Immature natural killer cell (primary cell): Measurements from ENCODE around the gene MEGF8. TPM values are rescaled to one million over a fixed set of nuclear protein-coding genes. Genes with fewer than 3 reads are reported as not detected.
A peak's percentile ranks its signal among the peaks of the same experiment; 100 is the strongest.

Experiments
- DNase-seq, 3 donors: peaks; one replicate each; pipeline ENCODE4 v3.0.0; 2022; ENCODE audit warnings: mixed read lengths in 1 of 3
- H3K27ac Mint-ChIP-seq, 6 donors: one replicate each; pipeline ENCODE4 v1.8.0; 2020; ENCODE audit warnings: mixed read lengths in 6 of 6, mild to moderate bottlenecking in 5 of 6, inconsistent platforms in 4 of 6, moderate library complexity in 3 of 6
- H3K27me3 Mint-ChIP-seq, 3 donors: one replicate each; pipeline ENCODE4 v1.8.0; 2020 to 2021; ENCODE audit warnings: low read depth in 3 of 3, mild to moderate bottlenecking in 3 of 3, mixed read lengths in 3 of 3, moderate library complexity in 3 of 3, inconsistent platforms in 1 of 3
- H3K36me3 Mint-ChIP-seq, 3 donors: one replicate each; pipeline ENCODE4 v1.8.0; 2020; ENCODE audit warnings: mixed read lengths in 3 of 3, inconsistent platforms in 2 of 3, mild to moderate bottlenecking in 2 of 3
- H3K4me1 Mint-ChIP-seq, 2 donors: one replicate each; pipeline ENCODE4 v1.8.0; 2020; ENCODE audit warnings: inconsistent platforms in 2 of 2, mild to moderate bottlenecking in 2 of 2, mixed read lengths in 2 of 2, moderate library complexity in 1 of 2
- H3K4me3 Mint-ChIP-seq, 5 donors: one replicate each; pipeline ENCODE4 v1.8.0; 2020; ENCODE audit warnings: mild to moderate bottlenecking in 5 of 5, mixed read lengths in 5 of 5, inconsistent platforms in 3 of 5, moderate library complexity in 3 of 5
- H3K9me3 Mint-ChIP-seq, 6 donors: one replicate each; pipeline ENCODE4 v1.8.0; 2020; ENCODE audit warnings: mild to moderate bottlenecking in 6 of 6, mixed read lengths in 6 of 6, inconsistent platforms in 4 of 6, moderate library complexity in 3 of 6
- polyA plus RNA-seq, 3 donors: library from polyadenylated mRNA; unstranded; fragments of 300-500 nt; fragmentation: Illumina TruSeq; gene quantifications; one replicate each; pipeline ENCODE4 v1.2.3, GENCODE V29; 2021

The MEGF8 gene
- polyA plus RNA-seq, 3 donors from 2014 or later = 0.12 to 0.56 TPM; not detected in 1

DNA sequence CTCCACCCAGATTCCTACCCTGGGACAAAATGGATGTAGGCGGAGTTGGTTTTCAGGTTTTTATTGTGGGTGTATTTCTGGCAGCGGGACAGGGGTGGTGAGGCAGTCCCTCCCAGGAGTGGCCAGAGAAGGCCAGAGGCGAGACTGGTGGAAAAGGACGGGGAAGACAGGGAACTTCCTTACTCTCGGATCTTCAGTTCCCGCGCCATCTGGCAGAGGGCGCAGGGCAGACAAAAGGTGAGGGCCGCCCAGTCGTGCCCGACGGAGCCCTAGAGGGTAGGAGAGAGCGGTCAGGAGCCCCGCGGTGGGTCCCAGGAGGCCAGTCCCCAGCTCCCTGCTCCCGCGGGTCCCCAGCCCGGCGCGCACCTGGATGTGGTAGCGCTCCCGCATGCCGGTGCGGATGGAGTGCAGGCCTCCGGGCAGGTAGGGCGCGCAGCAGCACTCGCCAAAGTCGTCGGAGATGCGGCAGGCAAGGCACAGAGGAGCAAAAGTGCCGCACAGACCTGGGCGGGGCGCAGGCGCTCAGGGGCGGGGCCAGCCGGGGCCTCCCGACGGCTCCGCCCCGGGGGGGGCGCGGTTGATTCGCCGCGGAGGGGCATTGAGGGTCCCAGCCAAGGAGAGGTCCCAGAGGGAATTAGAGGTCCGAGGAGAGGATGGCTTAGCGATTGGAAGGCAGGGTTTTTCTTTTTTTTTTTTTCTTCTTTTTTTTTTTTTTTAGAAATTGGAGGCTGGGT is 61.7 kb downstream of the MEGF8 start:
- Mint-ChIP-seq H3K4me1 (peaks cover 5 to 7% of the 10 kb centered on the region in 2 donors), H3K27me3 (peaks cover 6 to 23% (median 6%) of the 10 kb centered on the region in 3 donors), H3K9me3 (no peaks in the 10 kb centered on the region), H3K4me3 (peak overlapping the region; percentile 41 to 89 (median 76)), H3K36me3 (peaks cover 0 to 4% (median 0%) of the 10 kb centered on the region in 3 donors), H3K27ac (peak overlapping the region in 2 of 6 donors; percentile 53 to 54)
- DNase-seq = peak; percentile 55 to 61 (median 58)

DNA sequence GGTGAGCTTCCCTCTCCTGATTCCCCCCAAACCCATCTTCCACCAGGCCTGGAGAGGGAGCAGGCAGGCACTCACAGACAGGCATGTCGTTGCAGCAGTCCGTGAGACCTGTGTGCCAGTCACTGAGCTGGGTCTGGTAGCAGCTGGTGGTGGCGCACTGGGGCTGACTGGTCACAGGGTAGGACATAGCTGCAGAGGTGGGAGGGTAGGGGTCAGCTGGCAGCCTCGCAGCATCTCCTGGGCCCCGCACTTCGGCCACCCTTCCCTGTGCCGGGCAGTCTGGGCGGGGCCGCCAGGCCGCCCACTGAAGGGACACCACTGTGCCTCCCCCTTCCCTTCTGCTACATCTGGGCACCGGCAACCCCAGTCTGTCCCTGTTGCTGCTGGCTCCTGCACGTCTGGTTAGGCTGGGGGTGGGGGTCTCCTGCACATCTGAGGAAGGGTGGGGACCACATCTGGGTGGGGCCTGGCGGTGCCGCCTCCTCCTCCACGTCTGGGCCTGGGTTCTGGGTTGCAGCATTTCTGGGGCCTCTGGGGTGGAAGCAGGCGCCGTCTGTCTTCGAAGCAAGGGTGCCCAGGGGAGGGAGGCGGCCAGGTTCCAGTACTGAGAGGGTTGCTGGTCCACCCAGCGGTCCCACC is 63.5 kb downstream of the MEGF8 start:
- no peak overlapping the region for H3K27ac Mint-ChIP-seq
- H3K36me3 Mint-ChIP-seq = peaks cover 0 to 4% (median 0%) of the 10 kb centered on the region in 3 donors
- no peaks in the 10 kb centered on the region for H3K9me3 Mint-ChIP-seq
- peaks cover 5 to 7% of the 10 kb centered on the region in 2 donors for H3K4me1 Mint-ChIP-seq
- no peak overlapping the region for H3K4me3 Mint-ChIP-seq
- DNase-seq = no peak
- H3K27me3 Mint-ChIP-seq = peaks cover 6 to 12% (median 6%) of the 10 kb centered on the region in 3 donors

DNA sequence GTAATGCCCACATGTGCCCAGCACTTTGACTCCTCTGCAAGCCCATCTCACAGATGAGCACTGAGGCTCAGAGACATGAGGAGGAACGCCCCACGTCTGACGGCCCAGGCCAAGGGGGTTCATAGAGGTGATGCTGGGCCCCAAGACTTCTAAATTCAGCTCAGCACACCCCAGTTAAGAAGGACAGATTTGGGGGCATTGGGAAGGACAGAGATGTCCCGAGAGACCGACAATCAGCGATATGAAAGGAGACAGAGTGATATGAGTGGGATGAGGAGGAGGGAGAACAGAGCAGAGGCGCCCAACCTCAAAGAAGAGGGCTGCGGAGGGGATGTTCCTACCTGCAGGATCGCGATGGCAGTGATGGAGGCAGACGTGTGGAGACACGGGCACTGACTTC is 64.5 kb downstream of the MEGF8 start, which contains the start of gene CNFN:
TSS of gene CNFN (minus strand) at position 399 of the 400 bp plus-strand sequence. CDS start 1,260 bp downstream, outside the sequence.
- Mint-ChIP-seq H3K4me3 (peak within 1 kb of the TSS in 1 of 5 donors; percentile 9), H3K9me3 (no peaks in the 10 kb centered on the region), H3K4me1 (peaks cover 5 to 7% of the 10 kb centered on the region in 2 donors), H3K27me3 (peaks cover 6 to 12% (median 6%) of the 10 kb centered on the region in 3 donors), H3K36me3 (peaks cover 0 to 4% (median 0%) of the 10 kb centered on the region in 3 donors), H3K27ac (no peak within 1 kb of the TSS)
- no peak for DNase-seq

DNA sequence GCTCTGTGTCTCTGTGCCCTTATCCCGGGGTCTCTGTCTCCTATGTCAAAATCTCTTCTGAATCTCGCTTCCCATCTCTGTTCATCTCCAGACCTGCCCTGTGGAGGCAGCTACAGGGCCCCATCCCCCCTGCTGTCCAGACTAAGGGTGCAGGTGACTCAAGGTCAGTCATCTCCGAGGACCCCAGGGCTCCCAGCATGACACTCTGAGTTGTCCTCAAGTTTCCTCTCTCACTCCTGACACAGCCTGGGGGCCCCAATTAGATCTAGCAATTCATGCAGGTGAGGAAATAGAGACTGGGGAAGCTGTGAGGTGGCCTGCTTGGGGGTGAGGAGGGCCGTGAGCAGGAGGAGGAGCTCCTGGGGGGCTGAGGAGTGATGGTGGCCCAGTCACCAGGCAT is 66.7 kb downstream of the MEGF8 start:
- Mint-ChIP-seq H3K36me3 (peaks cover 0 to 4% (median 0%) of the 10 kb centered on the region in 3 donors), H3K4me3 (no peak overlapping the region), H3K27me3 (peaks cover 6 to 9% (median 7%) of the 10 kb centered on the region in 3 donors), H3K27ac (no peak overlapping the region), H3K9me3 (no peaks in the 10 kb centered on the region), H3K4me1 (peaks cover 9 to 13% of the 10 kb centered on the region in 2 donors)
- DNase-seq = no peak

DNA sequence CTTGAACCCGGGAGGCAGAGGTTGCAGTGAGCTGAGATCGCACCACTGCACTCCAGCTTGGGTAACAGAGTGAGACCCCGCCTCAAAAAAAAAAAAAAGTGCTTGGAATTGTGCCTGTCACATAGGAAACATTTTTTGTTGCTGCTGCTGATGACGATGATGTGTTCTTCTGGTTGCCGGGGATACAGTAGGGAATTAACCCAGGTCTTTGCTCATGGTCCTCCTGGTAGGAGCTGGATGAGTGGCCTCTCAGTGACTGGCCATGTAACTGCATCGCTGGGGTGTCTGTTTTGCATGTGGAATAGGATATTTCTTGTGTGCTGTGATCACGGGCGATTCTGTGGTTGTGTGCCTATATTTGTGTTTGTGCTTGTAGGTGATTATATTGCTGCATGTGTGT is 69.3 kb downstream of the MEGF8 start:
- no peak overlapping the region for H3K27ac Mint-ChIP-seq

DNA sequence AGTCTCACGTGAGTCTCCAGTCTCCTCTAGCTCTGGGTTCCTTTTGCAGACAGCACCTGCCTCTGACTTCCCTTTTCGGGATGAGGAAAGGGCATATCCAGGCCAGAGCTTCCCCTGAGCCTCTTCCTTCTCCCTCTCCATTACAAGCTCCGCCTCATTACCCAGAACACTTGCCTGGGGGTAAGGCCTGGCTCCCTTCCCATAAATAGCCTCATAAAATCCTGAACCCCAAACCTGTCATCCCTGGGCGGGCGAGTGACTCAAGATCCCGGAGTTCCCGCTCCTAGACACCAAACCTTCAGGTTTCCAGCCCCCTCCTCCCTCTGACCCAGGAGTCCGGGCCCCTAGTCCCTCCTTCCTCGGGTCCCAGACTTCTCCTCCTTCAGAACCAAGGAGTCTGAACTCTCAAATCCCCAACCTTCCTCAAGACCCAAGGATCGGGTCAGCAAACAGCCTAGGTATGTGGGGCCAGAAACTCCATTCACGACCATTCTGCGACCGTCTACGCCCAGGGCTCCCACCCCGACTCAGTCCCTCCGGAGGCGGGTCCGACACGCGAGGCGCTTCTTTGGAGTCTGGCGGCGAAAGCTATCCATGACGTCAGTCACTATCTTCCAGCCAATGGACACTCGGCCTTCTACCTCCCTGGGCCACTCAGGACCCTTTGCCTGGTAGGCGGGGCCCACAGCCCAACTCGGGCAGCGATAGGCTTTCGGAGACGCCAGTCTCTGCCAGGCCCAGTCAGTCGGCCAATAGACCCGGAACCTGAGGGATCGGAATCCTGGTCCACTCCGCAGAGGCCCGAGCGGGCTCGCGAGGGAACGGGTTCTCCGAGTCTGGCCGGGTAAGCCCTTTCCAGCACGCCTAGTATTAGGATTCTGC is 71.2 kb downstream of the MEGF8 start:
- H3K36me3 Mint-ChIP-seq = peaks cover 0 to 4% (median 0%) of the 10 kb centered on the region in 3 donors
- no peaks in the 10 kb centered on the region for H3K9me3 Mint-ChIP-seq
- peaks cover 36 to 38% of the 10 kb centered on the region in 2 donors for H3K4me1 Mint-ChIP-seq
- peak overlapping the region; percentile 84 to 94 (median 93) for H3K4me3 Mint-ChIP-seq
- peaks cover 0 to 12% (median 5%) of the 10 kb centered on the region in 3 donors for H3K27me3 Mint-ChIP-seq
- peak overlapping the region; percentile 84 to 97 (median 93) for H3K27ac Mint-ChIP-seq
- peak; percentile 97 to 98 (median 98) for DNase-seq

More for the DNA sequence above, 69.3 kb downstream of the MEGF8 start:
- H3K4me3 Mint-ChIP-seq = no peak overlapping the region
- H3K9me3 Mint-ChIP-seq = no peaks in the 10 kb centered on the region
- H3K36me3 Mint-ChIP-seq = peaks cover 0 to 4% (median 0%) of the 10 kb centered on the region in 3 donors
- peaks cover 4 to 14% (median 7%) of the 10 kb centered on the region in 3 donors for H3K27me3 Mint-ChIP-seq
- peaks cover 27 to 29% of the 10 kb centered on the region in 2 donors for H3K4me1 Mint-ChIP-seq
- no peak for DNase-seq

DNA sequence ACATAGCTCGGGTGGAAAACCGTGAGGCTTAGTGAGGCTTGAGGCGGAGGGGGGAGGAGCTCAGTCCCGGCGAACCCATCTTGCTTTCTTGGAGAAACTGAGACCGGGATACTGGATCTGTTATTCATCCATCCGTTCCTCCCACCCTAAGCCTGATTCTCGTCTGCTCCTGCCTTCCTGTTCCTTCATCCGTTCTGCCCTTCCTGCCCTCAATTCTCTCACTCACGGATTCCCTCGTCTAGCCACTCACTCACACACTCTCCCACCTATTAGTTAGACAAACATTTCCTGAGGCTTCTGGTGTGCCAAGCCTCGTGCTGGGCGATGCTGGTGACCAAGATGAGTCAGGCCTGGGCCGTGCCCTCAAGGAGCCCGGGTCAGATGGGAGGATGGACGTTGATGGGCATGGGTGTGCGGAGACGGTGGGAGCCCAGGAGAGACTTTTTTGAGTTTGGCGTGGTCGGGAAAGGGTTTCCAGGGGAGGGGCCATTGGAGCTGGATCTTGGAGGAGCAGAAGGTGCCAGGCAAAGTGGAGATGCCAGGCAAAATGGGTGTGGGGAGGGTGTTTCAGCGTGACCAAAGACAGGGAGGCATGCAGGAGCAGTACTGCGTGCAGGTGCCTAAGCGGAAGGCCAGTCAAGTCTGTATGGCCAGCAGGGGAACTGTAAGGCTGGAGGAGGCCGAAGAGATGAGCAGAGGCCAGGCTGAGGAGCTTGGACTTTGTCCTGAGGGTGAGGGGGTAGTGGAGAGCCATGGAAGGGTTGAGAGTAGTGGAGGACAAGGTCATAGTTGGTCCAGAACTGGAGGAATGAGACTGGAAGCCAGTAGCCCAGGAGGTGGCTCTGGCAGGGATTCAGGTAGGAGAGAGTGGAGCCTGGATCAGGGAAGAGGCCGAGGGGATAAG is 72.1 kb downstream of the MEGF8 start:
- peak overlapping the region; percentile 84 to 97 (median 93) for H3K27ac Mint-ChIP-seq
- H3K9me3 Mint-ChIP-seq = no peaks in the 10 kb centered on the region
- peak overlapping the region; percentile 84 to 94 (median 93) for H3K4me3 Mint-ChIP-seq
- peaks cover 36 to 42% of the 10 kb centered on the region in 2 donors for H3K4me1 Mint-ChIP-seq
- no peak for DNase-seq
- H3K27me3 Mint-ChIP-seq = peaks cover 0 to 14% (median 5%) of the 10 kb centered on the region in 3 donors
- H3K36me3 Mint-ChIP-seq = no peaks in the 10 kb centered on the region

DNA sequence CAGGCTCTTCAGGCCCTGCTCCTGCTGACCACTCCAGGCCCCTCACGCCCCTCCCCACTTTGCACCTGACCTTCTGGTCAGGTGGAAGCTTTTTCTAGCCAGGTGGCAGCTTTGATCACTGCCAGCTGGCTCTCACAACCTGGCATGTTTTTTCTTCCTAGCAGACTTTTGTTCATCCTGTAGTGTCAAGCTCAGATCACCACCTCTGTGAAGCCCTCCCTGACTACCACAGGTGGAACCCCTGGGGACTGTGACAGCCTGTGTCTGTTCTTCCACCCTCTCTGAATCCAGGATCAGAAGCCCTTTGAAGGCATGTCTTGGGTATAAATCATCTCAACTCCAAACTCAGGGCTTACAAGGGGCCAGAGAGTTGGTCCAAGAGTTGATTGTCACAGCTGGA is 75.0 kb downstream of the MEGF8 start:
- Mint-ChIP-seq H3K9me3 (no peaks in the 10 kb centered on the region), H3K4me1 (peaks cover 36 to 43% of the 10 kb centered on the region in 2 donors), H3K36me3 (no peaks in the 10 kb centered on the region), H3K4me3 (peak overlapping the region in 4 of 5 donors; percentile 17 to 84 (median 50)), H3K27me3 (peaks cover 0 to 14% (median 5%) of the 10 kb centered on the region in 3 donors), H3K27ac (peak overlapping the region in 5 of 6 donors; percentile 59 to 85 (median 76))
- DNase-seq = no peak

DNA sequence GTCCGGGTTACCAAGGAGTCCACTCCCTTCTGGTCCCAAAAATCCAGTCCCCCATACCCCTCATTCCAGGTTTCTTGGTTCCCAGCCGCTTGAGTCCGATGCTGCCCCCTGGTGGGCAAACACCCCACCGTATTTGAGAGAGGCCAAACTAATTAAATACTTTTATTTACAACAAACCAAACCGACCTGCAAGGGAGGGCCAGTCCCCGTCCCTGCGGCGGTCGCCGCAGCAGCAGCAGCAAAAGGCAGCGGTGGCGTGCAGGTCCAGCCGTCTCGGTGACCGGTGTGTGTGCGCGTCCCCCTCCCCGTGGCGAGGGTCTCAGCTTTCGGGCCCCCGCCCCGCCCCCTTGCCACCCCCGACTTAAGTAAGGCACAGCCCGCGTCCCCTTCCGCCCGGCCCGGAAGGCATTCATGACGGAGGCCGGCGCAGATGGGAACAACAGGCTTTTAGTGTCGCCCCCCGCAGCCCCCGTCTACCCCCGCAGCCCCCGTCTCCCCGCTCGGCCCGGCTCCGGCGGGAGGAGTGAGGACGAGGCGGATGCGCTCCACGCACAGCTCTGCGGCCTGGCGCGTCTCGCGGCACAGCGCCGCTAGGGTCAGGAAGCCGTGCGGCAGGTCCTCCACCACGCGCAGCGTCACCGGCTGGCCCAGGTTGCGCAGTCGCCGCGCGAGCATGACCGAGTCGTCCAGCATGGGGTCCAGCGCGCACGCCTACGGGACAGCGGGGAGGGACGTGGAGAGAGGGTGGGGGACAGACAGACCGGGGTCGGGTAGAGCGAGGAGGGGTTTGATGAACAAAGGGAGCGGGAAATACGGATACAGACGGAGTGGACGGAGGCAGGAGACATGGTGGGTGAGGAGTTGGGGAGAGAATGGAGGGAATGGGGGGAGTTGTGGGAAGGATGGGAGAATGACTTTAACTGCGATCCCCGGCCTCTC is 76.2 kb downstream of the MEGF8 start:
- Mint-ChIP-seq H3K4me3 (peak overlapping the region; percentile 74 to 88 (median 84)), H3K27ac (peak overlapping the region; percentile 76 to 92 (median 84)), H3K4me1 (peaks cover 31 to 38% of the 10 kb centered on the region in 2 donors), H3K9me3 (no peaks in the 10 kb centered on the region), H3K36me3 (no peaks in the 10 kb centered on the region), H3K27me3 (peaks cover 0 to 12% (median 5%) of the 10 kb centered on the region in 3 donors)
- peak; percentile 73 to 76 (median 75) for DNase-seq

DNA sequence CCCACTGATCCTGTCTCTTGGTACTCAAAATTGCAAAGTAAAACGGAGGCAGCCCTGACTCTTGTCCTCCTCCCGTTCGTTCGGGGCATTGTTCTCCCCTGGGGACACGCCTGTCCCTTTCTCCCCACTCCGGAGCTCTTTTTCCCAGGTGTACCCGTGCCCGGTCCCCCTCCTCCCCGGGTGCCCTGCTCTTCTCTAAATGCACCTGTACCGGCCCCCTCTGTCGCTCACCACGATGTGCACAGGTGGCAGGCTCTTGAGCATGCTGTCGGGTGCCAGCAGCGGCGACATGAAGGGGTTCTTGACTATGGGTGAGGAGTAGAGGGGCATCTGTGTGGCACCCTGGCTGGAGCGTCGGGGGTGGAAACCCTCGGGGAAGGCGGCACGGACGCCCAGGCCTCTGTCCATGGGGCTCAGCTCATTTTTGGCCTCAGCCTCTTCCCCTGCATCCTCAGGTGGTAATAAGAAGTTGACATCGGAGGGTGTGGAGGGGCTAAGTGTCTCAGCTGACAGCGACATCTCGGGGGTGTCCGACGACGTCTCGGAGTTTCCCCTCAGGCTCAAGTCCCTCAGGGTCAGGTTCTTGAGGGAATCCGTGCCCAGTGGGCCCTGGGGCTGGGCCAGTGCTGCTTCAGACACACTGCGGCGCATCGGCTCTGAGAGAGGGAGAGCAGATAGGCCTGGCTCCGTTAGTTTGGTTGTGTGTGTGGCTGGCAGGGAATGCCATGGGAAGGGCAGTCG is 77.1 kb downstream of the MEGF8 start:
- H3K36me3 Mint-ChIP-seq = no peaks in the 10 kb centered on the region

DNA sequence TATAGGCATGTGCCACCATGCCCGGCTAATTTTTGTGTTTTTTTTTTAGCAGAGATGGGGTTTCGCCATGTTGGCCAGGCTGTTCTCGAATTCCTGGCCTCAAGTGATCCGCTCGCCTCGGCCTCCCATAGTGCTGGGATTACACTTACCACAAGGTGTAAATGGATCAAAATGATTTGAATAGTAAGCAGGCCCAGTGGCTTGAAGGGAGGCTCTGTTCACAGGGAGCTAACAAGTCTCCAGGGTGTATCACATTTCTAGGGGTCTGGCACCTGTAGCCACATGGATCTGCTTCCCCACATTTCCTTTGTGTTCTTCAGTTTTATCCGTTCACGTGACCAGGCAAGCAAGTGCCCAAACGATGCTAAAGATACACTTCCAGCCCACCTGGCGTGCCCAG is 78.2 kb downstream of the MEGF8 start:
- no peak overlapping the region for H3K4me3 Mint-ChIP-seq
- peaks cover 0 to 2% (median 2%) of the 10 kb centered on the region in 3 donors for H3K27me3 Mint-ChIP-seq
- no peaks in the 10 kb centered on the region for H3K9me3 Mint-ChIP-seq

More for the DNA sequence above, 77.1 kb downstream of the MEGF8 start:
- Mint-ChIP-seq H3K9me3 (no peaks in the 10 kb centered on the region), H3K4me3 (peak overlapping the region; percentile 74 to 88 (median 84)), H3K27ac (peak overlapping the region in 4 of 6 donors; percentile 32 to 83 (median 81)), H3K27me3 (peaks cover 0 to 5% (median 3%) of the 10 kb centered on the region in 3 donors), H3K4me1 (peaks cover 23 to 29% of the 10 kb centered on the region in 2 donors)
- no peak for DNase-seq

More for the DNA sequence above, 78.2 kb downstream of the MEGF8 start:
- peak overlapping the region in 1 of 6 donors; percentile 56 for H3K27ac Mint-ChIP-seq
- DNase-seq = no peak
- H3K4me1 Mint-ChIP-seq = peaks cover 16 to 23% of the 10 kb centered on the region in 2 donors
- peaks cover 0 to 4% (median 0%) of the 10 kb centered on the region in 3 donors for H3K36me3 Mint-ChIP-seq
